Heart right ventricle (tissue), 16 donors: ENCODE results near the gene EPO. TPM values are rescaled to one million over a fixed set of nuclear protein-coding genes. Genes with fewer than 3 reads are reported as not detected.

Experiments
- ATAC-seq, 8 donors: fragments of 200-7000 bp; cut with Tn5 transposase; one replicate each; pipeline ENCODE4 v1.9.1; 2020; ENCODE audit warnings: mild to moderate bottlenecking in 8 of 8, moderate library complexity in 8 of 8, moderate number of reproducible peaks in 1 of 8
- DNase-seq, 2 donors: peaks; one replicate each; pipeline ENCODE4 v3.0.0-alpha.2; 2020
- H3K27ac ChIP-seq, 10 donors: fragments of 200-600 bp; sonication (generic) in 2 of 10; one replicate each; pipeline versions ENCODE4 v1.5.0 to v1.8.0; 2020 to 2022; ENCODE audit warnings: mild to moderate bottlenecking in 3 of 10
- H3K27me3 ChIP-seq, 7 donors: fragments of 200-600 bp; one replicate each; pipeline ENCODE4 v1.8.0; 2021 to 2022; ENCODE audit warnings: mild to moderate bottlenecking in 2 of 7
- H3K36me3 ChIP-seq, 9 donors: fragments of 200-600 bp; sonication (generic) in 1 of 9; one replicate each; pipeline versions ENCODE4 v1.5.0 to v1.8.0; 2020 to 2022; ENCODE audit warnings: mild to moderate bottlenecking in 2 of 9
- H3K4me1 ChIP-seq, 9 donors: fragments of 200-600 bp; sonication (generic) in 1 of 9; one replicate each; pipeline versions ENCODE4 v1.5.0 to v1.8.0; 2020 to 2022; ENCODE audit warnings: mild to moderate bottlenecking in 4 of 9
- H3K4me3 ChIP-seq, 10 donors: fragments of 200-600 bp; sonication (generic) in 2 of 10; one replicate each; pipeline versions ENCODE4 v1.5.0 to v1.8.0; 2020 to 2022; ENCODE audit warnings: mild to moderate bottlenecking in 7 of 10, moderate library complexity in 2 of 10
- H3K9me3 ChIP-seq, 11 donors: fragments of 200-600 bp in 10 of 11; sonication (generic) in 2 of 11; one replicate each; pipeline versions ENCODE4 v1.5.0 to v1.8.0; 2013 to 2022; ENCODE audit warnings: mild to moderate bottlenecking in 2 of 11, control low read depth in 1 of 11, moderate library complexity in 1 of 11
- CTCF ChIP-seq, 9 donors: fragments of 200-600 bp; sonication (generic) in 2 of 9; IDR thresholded peaks; one replicate each; pipeline versions ENCODE4 v1.5.0 to v1.8.0; 2021 to 2022; ENCODE audit warnings: antibody characterized with exemption in 9 of 9, mild to moderate bottlenecking in 5 of 9, moderate library complexity in 1 of 9
- WGBS, 2 donors: extraction: QIAGEN DNeasy Blood & Tissue Kit; methylation state at CpG; one replicate each; pipeline ENCODE4 v1.1.7; 2013; ENCODE audit warnings: inconsistent platforms in 1 of 2; 5-methylcytosine and 5-hydroxymethylcytosine counted together
- intact Hi-C, 10 donors: fragments of 100-400 bp; cut with DNase I; formaldehyde crosslinking; loops; one replicate each; pipeline versions ENCODE4 v1.11.1 to v1.14.2; 2022
- polyA plus RNA-seq, 2 donors: library from polyadenylated mRNA; stranded (reverse); fragments of 200-250 nt; gene quantifications; one replicate each; pipeline ENCODE4 v1.2.3, GENCODE V29; 2013
- total RNA-seq, 10 donors: library from RNA; stranded (reverse); fragmentation: NEBNext Ultra II Directional in 3 of 10; extraction: Animal tissue kit (Norgen Biotek cat#: 25700) in 3 of 10; gene quantifications; one replicate each; pipeline versions ENCODE4 v1.2.1 to v1.2.4, GENCODE V29; 2021 to 2023
- donor health status: Arrhythmogenic right ventricular cardiomyopathy.
- donor health status: ischemic (EF 13 %, LVEDD 7.1; RV severe dilation, severe dysfunction).
- donor health status: healthy with polysubstance abuse.
- donor health status: DM: no; HTN: yes; CAD: no.
- donor health status: DM: no; HTN: no; CAD: no.
- donor health status: ischemic (EF 25% LVEDD 6.9; RV normal size, moderate dysfunction).
- donor health status: ischemic (EF 25% LVEDD 5.7; RV mildly dilated, moderate dysfunction).
- donor health status: healthy.
- donor health status: DM: yes; HTN: yes; CAD: no.
- donor health status: Ischemic cardiomyopathy.
- donor health status: ischemic (EF 35%, LVEDD 5.7; RV mildly dilated, moderate dysfunction).
- donor health status: nonischemic (EF 11% LVEDD 7.7; RV severe dilation, severe dysfunction).
- donor health status: DM: yes; HTN: yes; CAD: no.
- donor health status: PGD.
- donor health status: ischemic (EF 29% LVEDD 5.4; RV normal size, mild dysfunction).
- donor health status: nonischemic (EF 23%, LVEDD 6.1; RV moderate dilation, normal function).

The EPO gene
- total and polyA plus RNA-seq, 12 donors: 0.23 TPM; not detected in 11

GRCh38 chr7:100728196-100728595 lies 7.9 kb downstream of the EPO start:
- intact Hi-C loops: loop anchor here in 5 of 10 donors (1.0 to 10.0 kb wide), 4 partner anchors 16 to 263 kb away; partner anchors contain the start of gene SPACDR (in 2 of the 5)
- peaks cover 0 to 6% (median 0%) of the 10 kb centered on the region in 9 donors for H3K4me1 ChIP-seq
- H3K9me3 ChIP-seq: no peaks in the 10 kb centered on the region
- no peak for TF ChIP-seq CTCF (IDR thresholded peaks at IDR 0.05)
- H3K27ac ChIP-seq: no peak overlapping the region
- H3K36me3 ChIP-seq: no peaks in the 10 kb centered on the region
- no peak overlapping the region for H3K4me3 ChIP-seq
- 72 to 76% methylated on average over 8 of the region's 8 CpGs for WGBS, 2 donors
- ATAC-seq (no peak), DNase-seq (no peak)
- H3K27me3 ChIP-seq: peaks cover 0 to 62% (median 18%) of the 10 kb centered on the region in 7 donors

GRCh38 chr7:100730136-100730800 lies 10.0 kb downstream of the EPO start:
- H3K27me3 ChIP-seq: peaks cover 0 to 49% (median 0%) of the 10 kb centered on the region in 7 donors

GRCh38 chr7:100731937-100732636 lies 11.8 kb downstream of the EPO start:
- Histone ChIP-seq H3K9me3 (no peaks in the 10 kb centered on the region), H3K4me1 (no peaks in the 10 kb centered on the region), H3K27me3 (peaks cover 0 to 34% (median 0%) of the 10 kb centered on the region in 7 donors), H3K36me3 (no peaks in the 10 kb centered on the region), H3K27ac (no peak overlapping the region), H3K4me3 (no peak overlapping the region)
- ATAC-seq (no peak), DNase-seq (no peak)
- intact Hi-C loops: no loop called here
- no peak for TF ChIP-seq CTCF (IDR thresholded peaks at IDR 0.05)
- WGBS, 2 donors: 86% methylated on average over 11 of the region's 11 CpGs; no CpG with 5 or more reads in 1 of the 2 donors

More at GRCh38 chr7:100730136-100730800, 10.0 kb downstream of the EPO start:
- 28% methylated on average over 3 of the region's 3 CpGs; no CpG with 5 or more reads in 1 of the 2 donors for WGBS, 2 donors
- no peak for ATAC-seq
- H3K9me3 ChIP-seq: no peaks in the 10 kb centered on the region
- no peak for TF ChIP-seq CTCF (IDR thresholded peaks at IDR 0.05)
- intact Hi-C loops: no loop called here
- no peak overlapping the region for H3K27ac ChIP-seq
- DNase-seq: no peak
- H3K4me1 ChIP-seq: peaks cover 0 to 3% (median 0%) of the 10 kb centered on the region in 9 donors
- no peak overlapping the region for H3K4me3 ChIP-seq
- no peaks in the 10 kb centered on the region for H3K36me3 ChIP-seq

- WGBS, 2 donors: 77% methylated on average over 7 of the region's 7 CpGs; no CpG with 5 or more reads in 1 of the 2 donors
- ATAC-seq: no peak
- intact Hi-C loops: no loop called here
- DNase-seq: no peak
- Histone ChIP-seq H3K27ac (no peak overlapping the region), H3K4me3 (no peak overlapping the region), H3K36me3 (no peaks in the 10 kb centered on the region), H3K9me3 (no peaks in the 10 kb centered on the region), H3K27me3 (peaks cover 0 to 25% (median 0%) of the 10 kb centered on the region in 7 donors), H3K4me1 (no peaks in the 10 kb centered on the region)
- TF ChIP-seq CTCF (IDR thresholded peaks at IDR 0.05): no peak
Measured at GRCh38 chr7:100735730-100736129, 15.5 kb downstream of the EPO start.
